Measurements from ENCODE around the gene N4BP2L1. TPM values are rescaled to one million over a fixed set of nuclear protein-coding genes. Genes with fewer than 3 reads are reported as not detected.

N4BP2L1 gene
- total RNA-seq, 1 experiment from 2014 or later = 9.3 TPM

DNA sequence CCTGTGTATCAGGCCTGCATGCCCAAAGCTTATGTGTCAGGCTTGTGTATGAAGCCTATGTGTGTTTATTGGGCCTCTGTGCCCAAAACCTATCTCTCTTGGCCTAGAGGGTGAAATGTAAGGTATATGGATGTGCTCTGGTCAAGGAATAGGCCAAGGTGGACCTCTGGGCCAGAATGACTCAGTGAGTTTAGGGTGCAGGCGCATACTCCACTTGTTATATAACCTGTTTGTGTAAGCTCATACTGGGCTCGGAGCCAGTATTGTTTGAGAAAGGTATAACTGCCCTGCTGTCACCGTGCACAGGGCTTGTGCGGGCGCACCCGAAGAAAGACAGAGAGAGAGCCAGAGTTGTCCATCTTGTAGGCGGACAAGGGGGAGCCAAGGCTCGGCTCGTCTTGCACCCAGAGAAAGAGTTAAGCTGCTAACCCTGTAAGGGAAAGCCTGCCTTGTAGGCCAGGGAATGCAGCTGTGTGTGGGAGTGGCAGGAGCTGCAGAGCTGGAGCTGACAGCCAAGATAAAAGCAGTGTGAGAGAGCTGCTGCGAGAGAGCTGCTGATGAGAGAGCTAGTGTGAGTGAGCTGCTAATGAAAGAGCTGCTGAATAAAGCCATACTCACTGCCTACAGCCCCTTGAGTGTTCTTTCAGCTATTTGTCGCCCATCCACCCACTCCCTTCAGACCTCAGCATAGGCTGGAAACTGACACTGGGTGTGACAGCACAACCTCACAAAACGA is 43.4 kb upstream of the N4BP2L1 start:
- Histone ChIP-seq H3K36me3 (ENCODE audit: control insufficient read depth, insufficient read depth, low read length) (no peaks in the 10 kb centered on the region), H3K27me3 (replicated peaks; ENCODE audit: control insufficient read depth, insufficient read depth, low read length) (no peaks in the 10 kb centered on the region), H3K4me3 (ENCODE audit: low read depth, low read length) (no peak overlapping the region), H3K4me1 (peaks cover 16% of the 10 kb centered on the region), H3K9me3 (no peaks in the 10 kb centered on the region)
- Mint-ChIP-seq H3K27me3 (ENCODE audit: insufficient read depth, unreplicated experiment) (no peaks in the 10 kb centered on the region), H3K36me3 (ENCODE audit: insufficient read depth, unreplicated experiment) (no peaks in the 10 kb centered on the region), H3K27ac (ENCODE audit: unreplicated experiment) (no peak overlapping the region), H3K4me1 (ENCODE audit: low read depth, unreplicated experiment) (peaks cover 22% of the 10 kb centered on the region), H3K4me3 (ENCODE audit: unreplicated experiment) (no peak overlapping the region), H3K9me3 (ENCODE audit: unreplicated experiment) (no peaks in the 10 kb centered on the region)
- CTCF ChIA-PET = interaction anchor here (0.5 to 0.6 kb wide), 2 partner anchors 8 to 60 kb away, joined by 4 read pairs; no protein-coding TSS in a partner anchor
- DNase-seq = no peak
- POLR2A ChIA-PET = no interaction called here
- intact Hi-C loops (cut with micrococcal nuclease; ENCODE audit: unreplicated experiment) = loop anchor here (1.0 kb wide), 1 partner anchor 104 kb away; no protein-coding TSS in a partner anchor
- TF ChIP-seq, protein P1, sequence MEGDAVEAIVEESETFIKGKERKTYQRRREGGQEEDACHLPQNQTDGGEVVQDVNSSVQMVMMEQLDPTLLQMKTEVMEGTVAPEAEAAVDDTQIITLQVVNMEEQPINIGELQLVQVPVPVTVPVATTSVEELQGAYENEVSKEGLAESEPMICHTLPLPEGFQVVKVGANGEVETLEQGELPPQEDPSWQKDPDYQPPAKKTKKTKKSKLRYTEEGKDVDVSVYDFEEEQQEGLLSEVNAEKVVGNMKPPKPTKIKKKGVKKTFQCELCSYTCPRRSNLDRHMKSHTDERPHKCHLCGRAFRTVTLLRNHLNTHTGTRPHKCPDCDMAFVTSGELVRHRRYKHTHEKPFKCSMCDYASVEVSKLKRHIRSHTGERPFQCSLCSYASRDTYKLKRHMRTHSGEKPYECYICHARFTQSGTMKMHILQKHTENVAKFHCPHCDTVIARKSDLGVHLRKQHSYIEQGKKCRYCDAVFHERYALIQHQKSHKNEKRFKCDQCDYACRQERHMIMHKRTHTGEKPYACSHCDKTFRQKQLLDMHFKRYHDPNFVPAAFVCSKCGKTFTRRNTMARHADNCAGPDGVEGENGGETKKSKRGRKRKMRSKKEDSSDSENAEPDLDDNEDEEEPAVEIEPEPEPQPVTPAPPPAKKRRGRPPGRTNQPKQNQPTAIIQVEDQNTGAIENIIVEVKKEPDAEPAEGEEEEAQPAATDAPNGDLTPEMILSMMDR (IDR thresholded peaks at IDR 0.05; ENCODE audit: insufficient read depth in 1 of 2, low read depth in 1 of 2, low read length in 1 of 2, severe bottlenecking in 1 of 2, unreplicated experiment in 1 of 2) = no peak
- BruUV-seq (replicated peaks) = no TSS peak

DNA sequence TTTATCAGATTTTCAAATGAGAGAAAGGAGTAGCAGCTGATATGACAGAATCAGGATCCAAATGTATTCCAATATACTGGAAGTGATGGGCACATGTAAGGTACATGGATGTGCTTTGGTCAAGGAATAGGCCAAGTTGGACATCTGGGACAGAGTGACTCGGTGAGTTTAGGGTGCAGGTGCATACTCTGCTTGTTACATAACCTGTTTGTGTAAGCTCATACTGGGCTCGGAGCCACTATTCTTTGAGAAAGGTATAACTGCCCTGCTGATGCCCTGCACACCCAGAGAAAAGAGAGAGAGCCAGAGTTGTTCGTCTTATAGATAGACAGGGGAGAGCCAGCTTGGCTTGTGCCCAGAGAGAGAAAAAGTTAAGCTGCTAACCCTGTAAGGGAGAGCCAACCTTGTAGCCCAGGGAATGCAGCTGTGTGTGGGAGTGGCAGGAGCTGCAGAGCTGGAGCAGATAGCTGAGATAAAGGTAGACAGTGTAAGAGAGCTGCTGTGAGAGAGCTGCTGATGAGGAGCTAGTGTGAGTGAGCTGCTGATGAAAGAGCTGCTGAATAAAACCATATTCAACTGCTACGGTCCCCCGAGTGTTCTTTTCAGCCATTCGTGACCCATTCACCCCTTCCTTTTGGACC is 40.7 kb upstream of the N4BP2L1 start:
- Mint-ChIP-seq H3K4me3 (ENCODE audit: unreplicated experiment) (no peak overlapping the region), H3K36me3 (ENCODE audit: insufficient read depth, unreplicated experiment) (no peaks in the 10 kb centered on the region), H3K27ac (ENCODE audit: unreplicated experiment) (no peak overlapping the region), H3K27me3 (ENCODE audit: insufficient read depth, unreplicated experiment) (no peaks in the 10 kb centered on the region), H3K9me3 (ENCODE audit: unreplicated experiment) (no peaks in the 10 kb centered on the region), H3K4me1 (ENCODE audit: low read depth, unreplicated experiment) (peaks cover 13% of the 10 kb centered on the region)
- Histone ChIP-seq H3K4me3 (ENCODE audit: low read depth, low read length) (no peak overlapping the region), H3K27me3 (replicated peaks; ENCODE audit: control insufficient read depth, insufficient read depth, low read length) (no peaks in the 10 kb centered on the region), H3K9me3 (no peaks in the 10 kb centered on the region), H3K4me1 (no peaks in the 10 kb centered on the region), H3K36me3 (ENCODE audit: control insufficient read depth, insufficient read depth, low read length) (no peaks in the 10 kb centered on the region)
- TF ChIP-seq, protein P1 (IDR thresholded peaks at IDR 0.05; ENCODE audit: insufficient read depth in 1 of 2, low read depth in 1 of 2, low read length in 1 of 2, severe bottlenecking in 1 of 2, unreplicated experiment in 1 of 2) = no peak
- DNase-seq = no peak
- ChIA-PET CTCF (no interaction called here), POLR2A (no interaction called here)
- BruUV-seq (replicated peaks) = no TSS peak
- intact Hi-C loops (cut with micrococcal nuclease; ENCODE audit: unreplicated experiment) = no loop called here

DNA sequence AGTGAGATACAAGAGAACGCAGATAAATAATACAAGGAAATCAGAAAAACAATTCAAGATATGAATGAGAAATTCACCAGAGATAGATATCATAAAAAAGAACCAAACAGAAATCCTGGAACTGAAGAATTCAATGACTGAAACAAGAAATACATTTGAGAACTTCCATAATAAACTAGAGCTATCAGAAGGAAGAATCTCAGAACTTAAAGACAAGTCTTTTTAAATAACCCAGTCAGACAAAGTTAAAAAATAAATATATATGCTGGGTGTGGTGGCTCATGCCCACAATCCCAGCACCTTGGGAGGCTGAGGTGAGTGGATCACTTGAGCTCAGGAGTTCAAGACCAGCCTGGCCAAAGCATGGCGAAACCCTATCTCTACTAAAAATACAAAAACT is 28.7 kb upstream of the N4BP2L1 start:
- H3K4me3 ChIP-seq (ENCODE audit: low read depth, low read length) = no peak overlapping the region
- POLR2A ChIA-PET = no interaction called here

More for the DNA sequence above, 28.7 kb upstream of the N4BP2L1 start:
- CTCF ChIA-PET = no interaction called here
- no peaks in the 10 kb centered on the region for H3K36me3 Mint-ChIP-seq (ENCODE audit: insufficient read depth, unreplicated experiment)
- no peaks in the 10 kb centered on the region for H3K4me1 Mint-ChIP-seq (ENCODE audit: low read depth, unreplicated experiment)
- H3K4me1 ChIP-seq = no peaks in the 10 kb centered on the region
- peaks cover 14% of the 10 kb centered on the region for H3K9me3 Mint-ChIP-seq (ENCODE audit: unreplicated experiment)
- no peak for DNase-seq
- no peaks in the 10 kb centered on the region for H3K27me3 ChIP-seq (replicated peaks; ENCODE audit: control insufficient read depth, insufficient read depth, low read length)
- intact Hi-C loops (cut with micrococcal nuclease; ENCODE audit: unreplicated experiment) = no loop called here
- H3K36me3 ChIP-seq (ENCODE audit: control insufficient read depth, insufficient read depth, low read length) = no peaks in the 10 kb centered on the region
- no TSS peak for BruUV-seq (replicated peaks)
- TF ChIP-seq, protein P1 (IDR thresholded peaks at IDR 0.05; ENCODE audit: insufficient read depth in 1 of 2, low read depth in 1 of 2, low read length in 1 of 2, severe bottlenecking in 1 of 2, unreplicated experiment in 1 of 2) = no peak
- H3K27ac Mint-ChIP-seq (ENCODE audit: unreplicated experiment) = no peak overlapping the region
- no peak overlapping the region for H3K4me3 Mint-ChIP-seq (ENCODE audit: unreplicated experiment)
- no peaks in the 10 kb centered on the region for H3K27me3 Mint-ChIP-seq (ENCODE audit: insufficient read depth, unreplicated experiment)
- peaks cover 14% of the 10 kb centered on the region for H3K9me3 ChIP-seq
